ENCODE results near the gene ZNF41. TPM values are rescaled to one million over a fixed set of nuclear protein-coding genes. Genes with fewer than 3 reads are reported as not detected.

ZNF41 gene
- total RNA-seq, 1 donor from 2014 or later = 11.5 TPM

DNA sequence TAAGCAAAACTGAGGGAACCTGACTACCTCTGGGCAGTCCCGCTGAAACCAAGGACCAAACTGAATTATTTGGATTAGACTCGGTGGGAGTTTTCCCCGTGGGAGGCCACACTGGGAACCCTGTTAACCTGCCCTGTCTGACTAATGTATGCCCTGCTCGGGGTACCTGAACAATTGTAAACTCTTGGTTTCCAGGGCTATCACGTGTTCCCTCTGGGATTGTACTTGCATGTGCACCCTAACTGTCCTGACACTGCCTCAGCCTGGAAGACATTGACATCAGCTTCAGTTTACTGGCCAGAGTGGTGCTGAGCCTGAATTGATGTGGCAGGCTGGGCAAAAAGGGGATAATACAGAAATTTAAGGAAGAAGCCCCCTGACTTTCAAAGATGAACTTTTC lies 20.1 kb upstream of the ZNF41 start:
- Histone ChIP-seq H3K36me3 (no peaks in the 10 kb centered on the region), H3K4me1 (no peaks in the 10 kb centered on the region), H3K9me3 (no peaks in the 10 kb centered on the region), H3K4me3 (no peak overlapping the region), H3K27me3 (no peaks in the 10 kb centered on the region), H3K27ac (no peak overlapping the region)
- no peak for ATAC-seq
- intact Hi-C loops (cut with DNase I) = no loop called here
- DNase-seq = no peak
- TF ChIP-seq, protein P1, sequence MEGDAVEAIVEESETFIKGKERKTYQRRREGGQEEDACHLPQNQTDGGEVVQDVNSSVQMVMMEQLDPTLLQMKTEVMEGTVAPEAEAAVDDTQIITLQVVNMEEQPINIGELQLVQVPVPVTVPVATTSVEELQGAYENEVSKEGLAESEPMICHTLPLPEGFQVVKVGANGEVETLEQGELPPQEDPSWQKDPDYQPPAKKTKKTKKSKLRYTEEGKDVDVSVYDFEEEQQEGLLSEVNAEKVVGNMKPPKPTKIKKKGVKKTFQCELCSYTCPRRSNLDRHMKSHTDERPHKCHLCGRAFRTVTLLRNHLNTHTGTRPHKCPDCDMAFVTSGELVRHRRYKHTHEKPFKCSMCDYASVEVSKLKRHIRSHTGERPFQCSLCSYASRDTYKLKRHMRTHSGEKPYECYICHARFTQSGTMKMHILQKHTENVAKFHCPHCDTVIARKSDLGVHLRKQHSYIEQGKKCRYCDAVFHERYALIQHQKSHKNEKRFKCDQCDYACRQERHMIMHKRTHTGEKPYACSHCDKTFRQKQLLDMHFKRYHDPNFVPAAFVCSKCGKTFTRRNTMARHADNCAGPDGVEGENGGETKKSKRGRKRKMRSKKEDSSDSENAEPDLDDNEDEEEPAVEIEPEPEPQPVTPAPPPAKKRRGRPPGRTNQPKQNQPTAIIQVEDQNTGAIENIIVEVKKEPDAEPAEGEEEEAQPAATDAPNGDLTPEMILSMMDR (IDR thresholded peaks at IDR 0.05) = no peak

DNA sequence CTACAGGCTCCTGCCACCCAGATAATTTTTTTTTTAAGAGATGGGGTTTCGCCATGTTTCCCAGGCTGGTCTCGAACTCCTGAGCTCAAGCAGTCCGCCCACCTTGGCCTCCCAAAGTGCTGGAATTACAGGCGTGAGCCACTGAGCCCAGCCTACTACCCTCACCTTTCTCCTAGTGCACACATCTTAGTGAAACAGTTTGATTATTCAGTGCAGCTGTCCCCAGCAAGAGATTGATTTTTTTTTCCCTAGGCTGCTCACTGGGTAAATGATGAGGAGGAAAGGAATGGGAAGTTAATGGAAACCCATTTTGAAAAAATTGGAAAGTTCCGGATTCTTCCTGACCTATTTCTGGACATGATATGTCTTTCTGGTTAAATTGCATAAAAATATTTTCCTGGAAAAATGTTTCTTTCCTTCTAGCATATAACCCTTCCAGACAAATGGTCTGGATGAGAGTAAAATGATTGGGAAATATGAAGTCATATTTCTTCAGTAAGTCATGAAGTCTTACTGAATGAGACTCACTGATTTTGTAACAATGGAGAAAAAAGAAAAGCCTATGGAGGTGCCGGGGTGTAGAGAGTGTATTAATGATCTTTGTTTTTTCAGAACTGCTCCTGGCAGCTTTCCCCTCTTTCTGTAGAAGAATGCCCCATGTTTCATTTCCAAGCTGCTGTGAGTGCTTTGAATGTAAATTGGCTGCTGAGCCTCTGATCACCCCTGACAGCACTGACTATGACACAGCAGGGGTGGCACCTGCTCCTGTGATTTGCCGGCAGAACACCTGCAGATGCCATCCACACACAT lies 19.5 kb upstream of the ZNF41 start:
- H3K27me3 ChIP-seq = no peaks in the 10 kb centered on the region
- H3K4me1 ChIP-seq = no peaks in the 10 kb centered on the region
- no peak for DNase-seq
- intact Hi-C loops (cut with DNase I) = no loop called here
- H3K27ac ChIP-seq = no peak overlapping the region
- TF ChIP-seq, protein P1 (IDR thresholded peaks at IDR 0.05) = no peak
- no peaks in the 10 kb centered on the region for H3K36me3 ChIP-seq
- no peak for ATAC-seq
- H3K9me3 ChIP-seq = no peaks in the 10 kb centered on the region
- no peak overlapping the region for H3K4me3 ChIP-seq

DNA sequence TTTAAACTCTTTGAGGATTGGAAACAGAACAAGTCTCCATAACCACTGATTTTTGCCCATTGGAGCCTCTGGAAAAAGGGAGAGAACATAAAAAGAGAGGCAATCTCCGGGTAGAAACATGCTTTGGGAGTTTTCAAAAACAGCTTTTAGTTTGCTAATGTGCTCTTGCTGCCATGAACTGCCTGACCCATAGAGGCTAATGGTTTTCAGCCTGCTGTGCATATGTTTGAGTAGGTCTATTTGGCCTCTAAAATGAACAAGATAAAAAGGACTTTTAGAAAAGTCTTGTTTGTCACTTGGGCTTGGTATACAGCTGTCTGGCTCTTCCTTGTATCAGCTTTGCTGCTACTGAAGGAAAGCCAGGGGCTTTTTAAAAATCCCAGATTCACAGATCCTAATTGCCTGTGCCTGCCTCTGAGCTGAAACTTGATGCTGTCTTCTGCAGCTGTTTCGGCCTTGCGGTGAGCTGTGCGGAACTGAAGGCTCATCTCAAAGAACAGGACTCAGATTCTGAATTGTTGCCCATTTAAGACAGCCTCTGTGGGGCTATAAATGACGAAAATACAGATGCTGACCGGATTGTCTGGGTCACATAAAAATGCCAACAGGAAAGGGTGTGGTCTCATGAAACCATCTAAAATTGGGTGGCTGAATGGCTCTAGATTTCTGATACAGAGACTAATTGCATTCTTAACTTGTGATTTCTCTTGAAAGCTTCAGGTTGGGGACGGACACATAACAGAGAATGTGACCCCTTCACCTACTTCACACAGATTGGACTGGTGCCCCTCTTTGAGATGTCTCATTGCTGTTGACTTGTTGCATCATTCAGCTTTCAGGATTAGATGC lies 18.4 kb upstream of the ZNF41 start:
- TF ChIP-seq, protein P1 (IDR thresholded peaks at IDR 0.05) = no peak

GRCh38 chrX:47500554-47500953 lies 17.5 kb upstream of the ZNF41 start:
- Histone ChIP-seq H3K36me3 (no peaks in the 10 kb centered on the region), H3K27me3 (no peaks in the 10 kb centered on the region), H3K4me1 (no peaks in the 10 kb centered on the region), H3K4me3 (no peak overlapping the region), H3K9me3 (no peaks in the 10 kb centered on the region), H3K27ac (no peak overlapping the region)
- intact Hi-C loops (cut with DNase I) = no loop called here
- ATAC-seq = no peak
- TF ChIP-seq, protein P1 (IDR thresholded peaks at IDR 0.05) = no peak
- no peak for DNase-seq

More for the DNA sequence above, 18.4 kb upstream of the ZNF41 start:
- H3K4me1 ChIP-seq = no peaks in the 10 kb centered on the region
- intact Hi-C loops (cut with DNase I) = no loop called here
- no peaks in the 10 kb centered on the region for H3K27me3 ChIP-seq
- H3K4me3 ChIP-seq = no peak overlapping the region
- ATAC-seq (no peak), DNase-seq (no peak)
- H3K9me3 ChIP-seq = no peaks in the 10 kb centered on the region
- H3K36me3 ChIP-seq = no peaks in the 10 kb centered on the region
- no peak overlapping the region for H3K27ac ChIP-seq

GRCh38 chrX:47499293-47499692 lies 16.3 kb upstream of the ZNF41 start:
- TF ChIP-seq, protein P1 (IDR thresholded peaks at IDR 0.05) = no peak

More at GRCh38 chrX:47499293-47499692, 16.3 kb upstream of the ZNF41 start:
- Histone ChIP-seq H3K4me3 (no peak overlapping the region), H3K27me3 (no peaks in the 10 kb centered on the region), H3K4me1 (no peaks in the 10 kb centered on the region), H3K27ac (no peak overlapping the region), H3K36me3 (no peaks in the 10 kb centered on the region), H3K9me3 (no peaks in the 10 kb centered on the region)
- ATAC-seq (no peak), DNase-seq (no peak)
- intact Hi-C loops (cut with DNase I) = no loop called here

Measured in upper lobe of right lung (tissue), 1 donor.